GM23338 (cell line): ENCODE results near the gene NCK2.

Source experiments
- EZH2 ChIP-seq: fragments of 200-600 bp; sonication (generic); IDR thresholded peaks from one replicate; pipeline ENCODE4 v1.8.0; 2017; ENCODE audit warnings: antibody characterized with exemption, mild to moderate bottlenecking, low read depth; ENCODE audit not compliant: unreplicated experiment
- EZH2phosphoT487 ChIP-seq: fragments of 200-600 bp; sonication (generic); IDR thresholded peaks from one replicate; pipeline ENCODE4 v1.8.1; 2018; ENCODE audit warnings: antibody characterized with exemption; ENCODE audit not compliant: unreplicated experiment
- POLR2AphosphoS5 ChIP-seq: IDR thresholded peaks from 2 replicates; pipeline ENCODE4 v1.6.1; 2016; ENCODE audit warnings: antibody characterized with exemption, low read depth
- TF ChIP-seq, protein P1 (sequence below), 2 experiments: fragments of 200-600 bp in 1 of 2; sonication (generic) in 1 of 2; conservative IDR thresholded peaks; 2 replicates each; pipeline versions ENCODE4 v1.5.1 to v1.6.1; 2016 to 2017; ENCODE audit warnings: antibody characterized with exemption in 2 of 2, low read depth in 2 of 2, mild to moderate bottlenecking in 2 of 2, moderate library complexity in 1 of 2
- TF ChIP-seq, protein P2 (sequence below): IDR thresholded peaks from one replicate; pipeline ENCODE4 v1.6.1; 2018; ENCODE audit warnings: antibody characterized with exemption; ENCODE audit not compliant: unreplicated experiment
- TF ChIP-seq, protein P3 (sequence below): IDR thresholded peaks from 2 replicates; pipeline ENCODE4 v1.6.1; 2016; ENCODE audit warnings: antibody characterized with exemption

DNA sequence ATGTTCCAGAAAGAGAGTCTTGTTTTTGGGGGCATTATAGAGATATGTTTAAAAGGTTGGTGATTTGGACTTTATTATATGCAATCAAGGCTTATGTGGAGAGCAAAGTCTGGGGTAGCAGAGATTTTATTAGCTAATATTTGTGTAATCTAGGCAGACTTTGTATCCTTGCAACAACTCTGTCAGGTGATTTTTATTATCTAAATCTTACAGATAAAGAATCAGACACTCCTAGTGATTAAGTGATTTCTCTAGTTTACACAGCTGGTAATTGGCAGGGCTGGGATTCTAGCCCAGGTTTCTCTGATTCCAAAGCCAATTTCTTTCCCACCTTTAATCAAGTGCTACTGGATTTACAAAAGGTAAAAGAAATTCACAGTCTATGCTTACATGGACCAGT, 33.3 kb upstream of the NCK2 start:
- TF ChIP-seq, protein P1, sequence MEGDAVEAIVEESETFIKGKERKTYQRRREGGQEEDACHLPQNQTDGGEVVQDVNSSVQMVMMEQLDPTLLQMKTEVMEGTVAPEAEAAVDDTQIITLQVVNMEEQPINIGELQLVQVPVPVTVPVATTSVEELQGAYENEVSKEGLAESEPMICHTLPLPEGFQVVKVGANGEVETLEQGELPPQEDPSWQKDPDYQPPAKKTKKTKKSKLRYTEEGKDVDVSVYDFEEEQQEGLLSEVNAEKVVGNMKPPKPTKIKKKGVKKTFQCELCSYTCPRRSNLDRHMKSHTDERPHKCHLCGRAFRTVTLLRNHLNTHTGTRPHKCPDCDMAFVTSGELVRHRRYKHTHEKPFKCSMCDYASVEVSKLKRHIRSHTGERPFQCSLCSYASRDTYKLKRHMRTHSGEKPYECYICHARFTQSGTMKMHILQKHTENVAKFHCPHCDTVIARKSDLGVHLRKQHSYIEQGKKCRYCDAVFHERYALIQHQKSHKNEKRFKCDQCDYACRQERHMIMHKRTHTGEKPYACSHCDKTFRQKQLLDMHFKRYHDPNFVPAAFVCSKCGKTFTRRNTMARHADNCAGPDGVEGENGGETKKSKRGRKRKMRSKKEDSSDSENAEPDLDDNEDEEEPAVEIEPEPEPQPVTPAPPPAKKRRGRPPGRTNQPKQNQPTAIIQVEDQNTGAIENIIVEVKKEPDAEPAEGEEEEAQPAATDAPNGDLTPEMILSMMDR (conservative IDR thresholded peaks at IDR 0.05; ENCODE audit: low read depth in 2 of 2), result no peak
- no peak for TF ChIP-seq POLR2AphosphoS5
- TF ChIP-seq, protein P2, sequence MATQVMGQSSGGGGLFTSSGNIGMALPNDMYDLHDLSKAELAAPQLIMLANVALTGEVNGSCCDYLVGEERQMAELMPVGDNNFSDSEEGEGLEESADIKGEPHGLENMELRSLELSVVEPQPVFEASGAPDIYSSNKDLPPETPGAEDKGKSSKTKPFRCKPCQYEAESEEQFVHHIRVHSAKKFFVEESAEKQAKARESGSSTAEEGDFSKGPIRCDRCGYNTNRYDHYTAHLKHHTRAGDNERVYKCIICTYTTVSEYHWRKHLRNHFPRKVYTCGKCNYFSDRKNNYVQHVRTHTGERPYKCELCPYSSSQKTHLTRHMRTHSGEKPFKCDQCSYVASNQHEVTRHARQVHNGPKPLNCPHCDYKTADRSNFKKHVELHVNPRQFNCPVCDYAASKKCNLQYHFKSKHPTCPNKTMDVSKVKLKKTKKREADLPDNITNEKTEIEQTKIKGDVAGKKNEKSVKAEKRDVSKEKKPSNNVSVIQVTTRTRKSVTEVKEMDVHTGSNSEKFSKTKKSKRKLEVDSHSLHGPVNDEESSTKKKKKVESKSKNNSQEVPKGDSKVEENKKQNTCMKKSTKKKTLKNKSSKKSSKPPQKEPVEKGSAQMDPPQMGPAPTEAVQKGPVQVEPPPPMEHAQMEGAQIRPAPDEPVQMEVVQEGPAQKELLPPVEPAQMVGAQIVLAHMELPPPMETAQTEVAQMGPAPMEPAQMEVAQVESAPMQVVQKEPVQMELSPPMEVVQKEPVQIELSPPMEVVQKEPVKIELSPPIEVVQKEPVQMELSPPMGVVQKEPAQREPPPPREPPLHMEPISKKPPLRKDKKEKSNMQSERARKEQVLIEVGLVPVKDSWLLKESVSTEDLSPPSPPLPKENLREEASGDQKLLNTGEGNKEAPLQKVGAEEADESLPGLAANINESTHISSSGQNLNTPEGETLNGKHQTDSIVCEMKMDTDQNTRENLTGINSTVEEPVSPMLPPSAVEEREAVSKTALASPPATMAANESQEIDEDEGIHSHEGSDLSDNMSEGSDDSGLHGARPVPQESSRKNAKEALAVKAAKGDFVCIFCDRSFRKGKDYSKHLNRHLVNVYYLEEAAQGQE, result no peak
- no peak for TF ChIP-seq EZH2
- TF ChIP-seq EZH2phosphoT487, result no peak
- TF ChIP-seq, protein P3, sequence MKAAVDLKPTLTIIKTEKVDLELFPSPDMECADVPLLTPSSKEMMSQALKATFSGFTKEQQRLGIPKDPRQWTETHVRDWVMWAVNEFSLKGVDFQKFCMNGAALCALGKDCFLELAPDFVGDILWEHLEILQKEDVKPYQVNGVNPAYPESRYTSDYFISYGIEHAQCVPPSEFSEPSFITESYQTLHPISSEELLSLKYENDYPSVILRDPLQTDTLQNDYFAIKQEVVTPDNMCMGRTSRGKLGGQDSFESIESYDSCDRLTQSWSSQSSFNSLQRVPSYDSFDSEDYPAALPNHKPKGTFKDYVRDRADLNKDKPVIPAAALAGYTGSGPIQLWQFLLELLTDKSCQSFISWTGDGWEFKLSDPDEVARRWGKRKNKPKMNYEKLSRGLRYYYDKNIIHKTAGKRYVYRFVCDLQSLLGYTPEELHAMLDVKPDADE, result no peak
